HCT116 (cell line): Measurements from ENCODE around the gene PALM2AKAP2. TPM values are rescaled to one million over a fixed set of nuclear protein-coding genes. Genes with fewer than 3 reads are reported as not detected.

Source experiments
- ATAC-seq: fragments of 200-7000 bp; cut with Tn5 transposase; 2 replicates; pipeline ENCODE4 v1.9.1; 2020; ENCODE audit warnings: mild to moderate bottlenecking, moderate library complexity
- BruUV-seq: library from RNA; stranded (reverse); fragments of 400-500 nt; replicated peaks from 2 replicates; lab custom pipeline; 2021; lab: Mats Ljungman, UMichigan
- CTCF ChIA-PET: fragments of 300-600 bp; sonication (Branson Sonifier 250); formaldehyde crosslinking; loops from one replicate; lab custom pipeline; 2021; ENCODE audit warnings: antibody characterized with exemption; lab: Charles Lee
- POLR2A ChIA-PET: fragments of 300-600, 350-600 bp; sonication (Branson Sonifier 250); formaldehyde crosslinking; loops from one replicate; lab custom pipeline; 2021; ENCODE audit warnings: antibody characterized with exemption; lab: Charles Lee
- RAD21 ChIA-PET, 2 experiments: fragments of 300-600 bp; sonication (Branson Sonifier 250); formaldehyde crosslinking; loops; one replicate each; lab custom pipeline; 2023; ENCODE audit warnings: low total read pairs in 2 of 2; ENCODE audit not compliant: uncharacterized antibody in 2 of 2, unreplicated experiment in 2 of 2, low non-redundant PET in 1 of 2; lab: Charles Lee
- DNase-seq: peaks from one replicate; pipeline ENCODE4 v3.0.0-alpha.2; 2010; ENCODE audit warnings: low read depth, low spot score
- H2AFZ ChIP-seq: fragments of 200-600 bp; shearing (Covaris generic), sonication (generic); 2 replicates; pipeline ENCODE4 v1.6.1; 2017; ENCODE audit warnings: low read depth, mixed run types, mixed read lengths, antibody characterized with exemption, low read length; ENCODE audit not compliant: poor library complexity, severe bottlenecking
- H3K27ac ChIP-seq: 2 replicates; pipeline ENCODE4 v1.5.1; 2012; ENCODE audit warnings: low read depth, low read length
- H3K27me3 ChIP-seq: fragments of 200-600 bp; sonication (generic); 2 replicates; pipeline ENCODE4 v1.6.1; 2016; ENCODE audit warnings: mixed run types, low read length, mixed read lengths; ENCODE audit not compliant: insufficient read depth
- H3K36me3 ChIP-seq, 2 experiments: fragments of 200-500 bp in 1 of 2; fragments of 200-600 bp in 1 of 2; sonication (Bioruptor generic) in 1 of 2; sonication (generic) in 1 of 2; 2 replicates each; pipeline versions ENCODE4 v1.5.1 to v1.6.1; 2014 to 2016; ENCODE audit warnings: low read length in 2 of 2, inconsistent platforms in 1 of 2, mixed read lengths in 1 of 2, mixed run types in 1 of 2; ENCODE audit not compliant: insufficient read depth in 2 of 2, control insufficient read depth in 1 of 2
- H3K4me1 ChIP-seq, 2 experiments: fragments of 200-600 bp in 1 of 2; sonication (generic) in 1 of 2; 2 replicates each; pipeline versions ENCODE4 v1.5.1 to v1.6.1; 2012 to 2017; ENCODE audit warnings: low read length in 2 of 2, inconsistent platforms in 1 of 2, mild to moderate bottlenecking in 1 of 2, mixed read lengths in 1 of 2, mixed run types in 1 of 2, moderate library complexity in 1 of 2; ENCODE audit not compliant: insufficient read depth in 2 of 2, control insufficient read depth in 1 of 2
- H3K4me2 ChIP-seq: fragments of 200-600 bp; sonication (generic); 2 replicates; pipeline ENCODE4 v1.6.1; 2017; ENCODE audit warnings: mixed run types, low read length, mixed read lengths
- H3K4me3 ChIP-seq, 2 experiments: fragments of 200-600 bp in 1 of 2; sonication (generic) in 1 of 2; replicated peaks in 1 of 2; 2 replicates each; pipeline ENCODE4 v1.5.1; 2011 to 2016; ENCODE audit warnings: low read length in 2 of 2, control low read depth in 1 of 2, low read depth in 1 of 2, mild to moderate bottlenecking in 1 of 2, mixed read lengths in 1 of 2, mixed run types in 1 of 2
- H3K79me2 ChIP-seq: fragments of 200-600 bp; sonication (generic); 2 replicates; pipeline ENCODE4 v1.6.1; 2017; ENCODE audit warnings: mild to moderate bottlenecking, mixed run types, low read length, moderate library complexity, mixed read lengths; ENCODE audit not compliant: insufficient read depth
- H3K9ac ChIP-seq: fragments of 200-600 bp; sonication (generic); 2 replicates; pipeline ENCODE4 v1.6.1; 2016; ENCODE audit warnings: low read length, mixed read lengths
- H3K9me2 ChIP-seq: fragments of 200-600 bp; sonication (generic), shearing (Covaris generic); 2 replicates; pipeline ENCODE4 v1.6.1; 2017; ENCODE audit warnings: mixed run types, mild to moderate bottlenecking, moderate library complexity; ENCODE audit not compliant: insufficient read depth
- H3K9me3 ChIP-seq, 2 experiments: fragments of 200-500 bp in 1 of 2; fragments of 200-600 bp in 1 of 2; sonication (Bioruptor generic) in 1 of 2; sonication (generic) in 1 of 2; 2 replicates each; pipeline ENCODE4 v1.6.1; 2014 to 2017; ENCODE audit warnings: low read length in 2 of 2, mixed read lengths in 2 of 2, inconsistent platforms in 1 of 2, low read depth in 1 of 2, mild to moderate bottlenecking in 1 of 2, mixed run types in 1 of 2, moderate library complexity in 1 of 2; ENCODE audit not compliant: control insufficient read depth in 1 of 2, insufficient read depth in 1 of 2
- H4K20me1 ChIP-seq: fragments of 200-600 bp; sonication (generic), shearing (Covaris generic); 2 replicates; pipeline ENCODE4 v1.6.1; 2017; ENCODE audit warnings: mixed run types, mild to moderate bottlenecking, moderate library complexity; ENCODE audit not compliant: insufficient read depth
- CEBPB ChIP-seq: IDR thresholded peaks from 2 replicates; pipeline ENCODE4 v1.6.1; 2012; ENCODE audit warnings: low read depth
- ELF1 ChIP-seq: IDR thresholded peaks from 2 replicates; pipeline ENCODE4 v1.6.1; 2012; ENCODE audit warnings: low read depth, borderline replicate concordance
- POLR2A ChIP-seq: IDR thresholded peaks from 2 replicates; pipeline ENCODE4 v1.7.0; 2011; ENCODE audit warnings: borderline replicate concordance; ENCODE audit not compliant: insufficient read depth, insufficient read length; ENCODE audit errors: extremely low read depth
- POLR2AphosphoS5 ChIP-seq: IDR thresholded peaks from 2 replicates; pipeline ENCODE4 v1.6.1; 2011; ENCODE audit warnings: mild to moderate bottlenecking, low read depth, low read length, moderate library complexity
- SIN3A ChIP-seq: IDR thresholded peaks from 2 replicates; pipeline ENCODE4 v1.6.1; 2012; ENCODE audit warnings: low read depth
- SP1 ChIP-seq: IDR thresholded peaks from 2 replicates; pipeline ENCODE4 v1.6.1; 2012; ENCODE audit warnings: low read depth
- SRF ChIP-seq: IDR thresholded peaks from 2 replicates; pipeline ENCODE4 v1.6.1; 2012; ENCODE audit warnings: low read depth
- ZFX ChIP-seq: fragments of 450-650 bp; IDR thresholded peaks from 2 replicates; pipeline ENCODE4 v1.6.1; 2017
- ZNF274 ChIP-seq: fragments of 200-500 bp; sonication (Bioruptor generic); IDR thresholded peaks from 2 replicates; pipeline ENCODE4 v1.6.1; 2014; ENCODE audit warnings: mild to moderate bottlenecking, low read depth, low read length, inconsistent platforms
- intact Hi-C: fragments of 100-400 bp; cut with micrococcal nuclease; formaldehyde crosslinking; loops from 2 replicates; pipeline ENCODE4 v1.10.0; 2022
- total RNA-seq: library from RNA; stranded (reverse); gene quantifications from one replicate; pipeline ENCODE4 v1.2.1, GENCODE V29; 2021; ENCODE audit not compliant: unreplicated experiment
- TF ChIP-seq, protein P1 (sequence below): IDR thresholded peaks from 2 replicates; pipeline ENCODE4 v1.6.1; 2012
- TF ChIP-seq, protein P2 (sequence below): IDR thresholded peaks from 2 replicates; pipeline ENCODE4 v1.6.1; 2012; ENCODE audit warnings: low read depth

The PALM2AKAP2 gene
- total RNA-seq, 1 experiment from 2014 or later = 0.34 TPM

DNA sequence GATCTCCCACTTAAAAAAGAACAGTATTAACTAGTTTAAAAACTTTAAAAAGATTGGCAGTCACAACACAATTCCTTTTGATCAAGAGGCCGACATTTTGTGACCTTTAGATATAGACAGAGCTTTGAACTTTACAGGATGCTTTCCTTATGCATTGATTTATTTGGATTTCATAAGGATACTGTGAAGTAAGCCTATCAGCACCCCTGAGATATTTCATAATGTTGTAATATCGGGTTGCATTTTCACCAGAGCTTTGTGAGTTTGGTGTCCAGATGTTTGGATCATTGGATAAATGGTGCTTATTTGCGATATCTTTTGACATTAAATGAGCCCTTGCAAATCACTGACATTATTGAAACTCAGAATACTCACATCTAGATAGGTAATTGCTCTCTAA, 7.7 kb downstream of the PALM2AKAP2 start:
- CTCF ChIA-PET = no interaction called here
- no peaks in the 10 kb centered on the region for H3K9me2 ChIP-seq
- no peak overlapping the region for H2AFZ ChIP-seq
- H3K9ac ChIP-seq = no peak overlapping the region
- H3K27ac ChIP-seq = no peak overlapping the region
- no peaks in the 10 kb centered on the region for H3K36me3 ChIP-seq
- no peaks in the 10 kb centered on the region for H3K4me1 ChIP-seq
- H3K79me2 ChIP-seq = no peaks in the 10 kb centered on the region
- H3K27me3 ChIP-seq = peaks cover 6% of the 10 kb centered on the region; the same call in 1 of the 2 replicates
- POLR2A ChIA-PET = no interaction called here
- no peaks in the 10 kb centered on the region for H3K9me3 ChIP-seq
- RAD21 ChIA-PET = no interaction called here
- TF ChIP-seq POLR2A = no peak
- TF ChIP-seq SIN3A = no peak
- no peak for TF ChIP-seq ZNF274
- no peak overlapping the region for H3K4me2 ChIP-seq
- BruUV-seq = no TSS peak
- DNase-seq (no peak), ATAC-seq (no peak)
- intact Hi-C loops = no loop called here
- H3K4me3 ChIP-seq = no peak overlapping the region
- no peaks in the 10 kb centered on the region for H4K20me1 ChIP-seq

DNA sequence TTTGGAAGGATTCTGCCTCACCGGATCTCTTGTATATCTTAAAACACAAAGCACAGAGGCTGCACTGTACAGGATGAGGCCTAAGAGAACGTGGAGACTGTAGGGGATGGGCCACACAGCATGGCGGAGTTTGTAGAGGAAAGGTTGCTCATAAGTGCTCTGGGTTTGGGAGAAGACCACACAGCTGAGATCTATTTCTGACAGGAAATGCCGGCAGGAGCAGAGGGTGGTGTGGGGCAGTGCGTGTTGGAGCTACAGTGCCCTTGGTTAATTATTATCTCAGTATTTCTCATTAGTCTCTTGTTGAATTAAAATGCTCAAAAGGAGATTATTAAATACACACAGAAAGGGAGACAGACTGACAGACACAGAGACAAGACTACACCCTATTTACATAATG, 9.6 kb downstream of the PALM2AKAP2 start:
- no peak for TF ChIP-seq ZNF274
- no peaks in the 10 kb centered on the region for H3K9me3 ChIP-seq
- H3K4me2 ChIP-seq = no peak overlapping the region
- RAD21 ChIA-PET = no interaction called here
- DNase-seq = no peak
- no peak overlapping the region for H3K4me3 ChIP-seq
- no peak for ATAC-seq
- no peaks in the 10 kb centered on the region for H3K36me3 ChIP-seq
- no peaks in the 10 kb centered on the region for H3K9me2 ChIP-seq
- POLR2A ChIA-PET = no interaction called here
- H3K79me2 ChIP-seq = no peaks in the 10 kb centered on the region
- H3K9ac ChIP-seq = no peak overlapping the region
- H3K27ac ChIP-seq = no peak overlapping the region
- H3K27me3 ChIP-seq = 0 out of 2 replicates have a peak, but pooled peaks cover 4% of the 10 kb centered on the region
- intact Hi-C loops = no loop called here
- CTCF ChIA-PET = no interaction called here
- no peaks in the 10 kb centered on the region for H3K4me1 ChIP-seq
- no peaks in the 10 kb centered on the region for H4K20me1 ChIP-seq
- no peak overlapping the region for H2AFZ ChIP-seq
- BruUV-seq = no TSS peak

DNA sequence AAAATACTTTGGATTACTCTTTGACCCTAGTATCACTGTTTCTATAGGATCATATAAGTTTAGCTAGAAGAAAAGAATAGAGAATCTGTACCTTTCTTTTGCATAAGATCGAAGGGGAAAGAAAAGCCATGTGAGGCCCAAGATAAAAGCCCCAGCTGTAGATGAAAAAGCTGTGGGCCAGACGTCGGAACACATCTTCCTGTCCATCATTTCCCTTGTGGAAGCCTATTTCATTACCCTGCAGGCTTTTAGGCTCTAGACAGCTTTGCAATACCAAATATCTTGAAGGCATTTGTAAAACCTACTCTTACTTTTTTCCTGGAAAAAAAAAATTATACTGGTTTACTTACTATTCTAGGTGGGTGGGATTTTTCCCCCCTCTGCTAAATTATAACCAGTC, 10.0 kb downstream of the PALM2AKAP2 start:
- ChIA-PET POLR2A (no interaction called here), RAD21 (no interaction called here), CTCF (no interaction called here)
- H3K9me3 ChIP-seq = no peaks in the 10 kb centered on the region
- DNase-seq (no peak), ATAC-seq (no peak)
- H3K9ac ChIP-seq = no peak overlapping the region
- no peaks in the 10 kb centered on the region for H3K36me3 ChIP-seq
- H3K4me2 ChIP-seq = no peak overlapping the region
- intact Hi-C loops = no loop called here
- BruUV-seq = no TSS peak
- H3K4me1 ChIP-seq = no peaks in the 10 kb centered on the region
- H3K4me3 ChIP-seq = no peak overlapping the region
- no peaks in the 10 kb centered on the region for H3K9me2 ChIP-seq
- H3K27ac ChIP-seq = no peak overlapping the region
- no peaks in the 10 kb centered on the region for H3K79me2 ChIP-seq
- 0 out of 2 replicates have a peak, but pooled peaks cover 4% of the 10 kb centered on the region for H3K27me3 ChIP-seq
- H4K20me1 ChIP-seq = no peaks in the 10 kb centered on the region
- H2AFZ ChIP-seq = no peak overlapping the region
- TF ChIP-seq, protein P1, sequence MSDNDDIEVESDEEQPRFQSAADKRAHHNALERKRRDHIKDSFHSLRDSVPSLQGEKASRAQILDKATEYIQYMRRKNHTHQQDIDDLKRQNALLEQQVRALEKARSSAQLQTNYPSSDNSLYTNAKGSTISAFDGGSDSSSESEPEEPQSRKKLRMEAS = no peak
- TF ChIP-seq SIN3A (no peak), ELF1 (no peak), SRF (no peak), POLR2A (no peak), CEBPB (no peak), POLR2AphosphoS5 (no peak), ZFX (no peak), SP1 (no peak)
- TF ChIP-seq, protein P2, sequence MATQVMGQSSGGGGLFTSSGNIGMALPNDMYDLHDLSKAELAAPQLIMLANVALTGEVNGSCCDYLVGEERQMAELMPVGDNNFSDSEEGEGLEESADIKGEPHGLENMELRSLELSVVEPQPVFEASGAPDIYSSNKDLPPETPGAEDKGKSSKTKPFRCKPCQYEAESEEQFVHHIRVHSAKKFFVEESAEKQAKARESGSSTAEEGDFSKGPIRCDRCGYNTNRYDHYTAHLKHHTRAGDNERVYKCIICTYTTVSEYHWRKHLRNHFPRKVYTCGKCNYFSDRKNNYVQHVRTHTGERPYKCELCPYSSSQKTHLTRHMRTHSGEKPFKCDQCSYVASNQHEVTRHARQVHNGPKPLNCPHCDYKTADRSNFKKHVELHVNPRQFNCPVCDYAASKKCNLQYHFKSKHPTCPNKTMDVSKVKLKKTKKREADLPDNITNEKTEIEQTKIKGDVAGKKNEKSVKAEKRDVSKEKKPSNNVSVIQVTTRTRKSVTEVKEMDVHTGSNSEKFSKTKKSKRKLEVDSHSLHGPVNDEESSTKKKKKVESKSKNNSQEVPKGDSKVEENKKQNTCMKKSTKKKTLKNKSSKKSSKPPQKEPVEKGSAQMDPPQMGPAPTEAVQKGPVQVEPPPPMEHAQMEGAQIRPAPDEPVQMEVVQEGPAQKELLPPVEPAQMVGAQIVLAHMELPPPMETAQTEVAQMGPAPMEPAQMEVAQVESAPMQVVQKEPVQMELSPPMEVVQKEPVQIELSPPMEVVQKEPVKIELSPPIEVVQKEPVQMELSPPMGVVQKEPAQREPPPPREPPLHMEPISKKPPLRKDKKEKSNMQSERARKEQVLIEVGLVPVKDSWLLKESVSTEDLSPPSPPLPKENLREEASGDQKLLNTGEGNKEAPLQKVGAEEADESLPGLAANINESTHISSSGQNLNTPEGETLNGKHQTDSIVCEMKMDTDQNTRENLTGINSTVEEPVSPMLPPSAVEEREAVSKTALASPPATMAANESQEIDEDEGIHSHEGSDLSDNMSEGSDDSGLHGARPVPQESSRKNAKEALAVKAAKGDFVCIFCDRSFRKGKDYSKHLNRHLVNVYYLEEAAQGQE = no peak
